ENCODE results near the gene ATP6AP1.
"Not testable (repeated sequence)": the region's sequence is repeated elsewhere in the genome, so short reads cannot be mapped to it uniquely, and the experiment has no call there.

The ATP6AP1 gene

DNA sequence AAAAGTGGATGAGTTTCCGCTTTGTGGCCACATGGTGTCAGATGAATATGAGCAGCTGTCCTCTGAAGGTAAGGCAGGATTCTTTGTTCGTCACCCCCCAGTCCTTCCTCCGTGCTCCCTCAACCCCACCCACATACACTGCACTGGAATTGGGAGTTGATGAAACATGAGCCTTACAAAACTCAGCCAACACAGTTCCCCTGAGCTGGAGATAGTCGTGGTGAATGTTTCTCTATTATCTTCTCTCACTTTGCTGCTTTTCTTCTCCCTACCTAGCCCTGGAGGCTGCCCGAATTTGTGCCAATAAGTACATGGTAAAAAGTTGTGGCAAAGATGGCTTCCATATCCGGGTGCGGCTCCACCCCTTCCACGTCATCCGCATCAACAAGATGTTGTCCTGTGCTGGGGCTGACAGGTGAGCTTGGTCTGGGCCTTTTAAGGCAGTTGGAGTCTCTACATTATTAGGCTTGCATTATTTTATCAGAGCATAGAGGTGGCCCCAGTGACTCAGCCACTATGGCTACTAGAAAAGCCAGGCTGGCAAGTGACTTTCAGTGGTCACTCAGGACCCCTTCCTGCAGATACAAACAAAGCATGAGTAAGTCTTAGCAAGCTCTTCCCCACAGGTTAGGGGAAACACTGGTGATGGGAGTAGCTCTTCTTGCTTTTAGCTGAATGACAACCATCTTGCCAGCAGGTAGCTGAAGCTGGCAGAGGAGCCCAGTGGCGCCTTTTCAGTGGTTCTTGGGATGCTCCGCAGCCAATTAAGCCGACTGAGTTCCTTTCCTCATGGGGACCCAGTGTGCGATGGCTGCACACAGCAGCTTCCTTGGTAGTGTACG, 28.7 kb upstream of the ATP6AP1 start:
- no peak for DNase-seq

DNA sequence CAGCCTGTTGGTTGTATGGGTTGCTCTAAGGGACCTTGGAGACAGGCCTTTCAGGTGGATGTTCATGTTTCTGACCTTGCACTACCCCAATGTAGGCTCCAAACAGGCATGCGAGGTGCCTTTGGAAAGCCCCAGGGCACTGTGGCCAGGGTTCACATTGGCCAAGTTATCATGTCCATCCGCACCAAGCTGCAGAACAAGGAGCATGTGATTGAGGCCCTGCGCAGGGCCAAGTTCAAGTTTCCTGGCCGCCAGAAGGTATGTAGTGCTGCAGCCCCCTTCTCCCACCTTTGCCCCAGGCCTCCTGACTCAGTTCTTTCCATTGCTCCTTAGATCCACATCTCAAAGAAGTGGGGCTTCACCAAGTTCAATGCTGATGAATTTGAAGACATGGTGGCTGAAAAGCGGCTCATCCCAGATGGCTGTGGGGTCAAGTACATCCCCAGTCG, 28.1 kb upstream of the ATP6AP1 start:
- not testable (repeated sequence) for DNase-seq

DNA sequence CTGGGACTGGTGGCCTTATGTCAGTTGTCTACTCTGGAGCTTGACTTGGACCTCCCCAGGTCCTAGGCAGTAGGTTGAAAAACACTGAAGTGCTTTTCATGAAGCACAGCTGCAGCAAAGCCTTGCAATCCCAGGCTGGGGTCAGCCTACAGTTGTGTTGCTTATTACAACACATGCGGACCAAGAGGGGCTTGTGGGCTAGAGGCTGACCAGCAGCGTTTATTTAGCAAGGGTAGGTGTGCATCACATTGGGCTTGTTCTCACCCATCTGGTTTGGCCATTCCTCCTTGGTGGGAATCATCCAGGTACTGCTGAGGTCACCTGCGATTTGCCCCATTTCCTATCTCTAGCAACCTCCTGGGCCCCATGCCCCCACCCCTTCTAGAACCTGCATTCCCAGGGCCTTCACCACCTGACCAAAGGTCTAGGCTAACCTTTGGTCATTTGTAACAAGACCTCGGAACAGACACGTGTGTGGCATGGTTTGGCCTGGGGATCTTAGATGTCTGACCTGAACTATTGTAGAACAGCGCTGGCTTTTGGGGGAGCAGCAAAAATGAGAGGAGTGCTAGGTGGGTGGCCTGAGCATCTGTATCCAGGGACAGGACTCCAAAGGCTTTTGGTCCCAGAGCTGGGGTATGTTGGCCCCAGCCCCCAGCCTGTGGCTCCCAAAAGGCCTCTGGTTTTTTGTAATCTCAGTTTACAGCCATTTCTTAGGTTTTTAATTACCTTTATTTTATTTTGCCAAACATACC, 27.3 kb upstream of the ATP6AP1 start:
- no peak for DNase-seq

GRCh38 chrX:154401918-154402621, 26.4 kb upstream of the ATP6AP1 start:
- DNase-seq, result no peak

DNA sequence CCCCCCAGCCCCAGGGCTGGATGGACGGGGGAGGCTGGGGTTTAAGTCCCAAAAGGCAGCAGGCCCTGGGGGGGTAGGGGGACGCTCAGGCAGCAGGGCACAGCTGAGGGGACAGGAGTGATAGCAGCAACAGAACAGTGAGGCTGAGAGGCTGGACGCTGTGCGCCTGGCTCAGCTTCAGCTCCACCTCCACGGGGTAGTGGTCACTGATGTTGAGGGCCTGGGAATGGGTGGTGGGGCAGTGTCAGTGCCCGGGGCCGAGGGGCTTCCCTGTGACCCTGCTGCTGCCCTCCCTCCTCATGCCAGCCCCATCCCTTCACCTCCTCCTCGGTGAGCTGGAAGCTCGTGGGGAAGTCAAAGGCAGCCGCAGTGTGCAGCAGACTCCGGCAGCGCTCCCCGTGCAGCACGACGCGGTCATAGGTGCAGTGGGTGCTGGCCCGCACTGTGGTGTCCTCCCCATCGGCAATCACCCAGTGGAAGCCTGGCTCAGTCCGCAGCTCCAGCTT, 25.8 kb upstream of the ATP6AP1 start:
- DNase-seq, result no peak

DNA sequence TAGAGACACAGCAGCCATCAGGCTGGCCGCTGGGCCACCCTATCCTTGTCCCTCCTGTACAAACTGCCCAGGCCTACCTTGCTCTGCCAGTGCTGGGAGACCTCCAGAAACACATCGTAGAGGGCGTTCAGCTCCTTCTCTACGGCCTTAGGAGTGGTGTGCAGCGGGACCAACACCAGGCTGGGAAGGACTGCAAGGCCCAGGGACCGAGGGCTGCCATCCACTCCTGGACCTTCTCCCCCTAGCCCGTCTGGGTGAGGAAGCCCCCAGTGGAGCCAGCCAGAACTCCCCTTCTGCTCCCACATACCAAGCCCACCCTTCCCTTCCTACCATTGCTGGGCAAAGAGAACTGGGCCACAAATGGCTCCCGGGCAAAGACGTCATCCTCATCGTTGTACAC, 25.3 kb upstream of the ATP6AP1 start:
- DNase-seq, result no peak

DNA sequence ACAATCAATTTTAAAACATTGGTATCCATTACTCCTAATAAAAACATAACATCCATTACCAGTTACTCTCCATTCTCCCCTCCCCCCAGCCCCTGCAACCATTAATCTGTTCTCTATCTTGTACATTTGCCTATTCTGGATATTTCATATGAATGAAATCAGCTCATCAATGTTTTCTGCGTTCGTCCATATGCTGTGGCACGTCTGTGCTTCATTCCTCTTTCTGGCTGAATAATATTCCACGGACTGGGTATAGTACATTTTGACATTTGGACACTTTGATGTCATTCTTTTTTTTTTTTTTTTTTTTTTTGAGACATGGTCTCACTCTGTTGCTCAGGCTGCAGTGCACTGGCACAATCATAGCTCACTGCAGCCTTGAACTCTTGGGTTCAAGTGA, 24.6 kb upstream of the ATP6AP1 start:
- DNase-seq, result no peak

GRCh38 chrX:154404625-154405192, 23.8 kb upstream of the ATP6AP1 start:
- no peak for DNase-seq

DNA sequence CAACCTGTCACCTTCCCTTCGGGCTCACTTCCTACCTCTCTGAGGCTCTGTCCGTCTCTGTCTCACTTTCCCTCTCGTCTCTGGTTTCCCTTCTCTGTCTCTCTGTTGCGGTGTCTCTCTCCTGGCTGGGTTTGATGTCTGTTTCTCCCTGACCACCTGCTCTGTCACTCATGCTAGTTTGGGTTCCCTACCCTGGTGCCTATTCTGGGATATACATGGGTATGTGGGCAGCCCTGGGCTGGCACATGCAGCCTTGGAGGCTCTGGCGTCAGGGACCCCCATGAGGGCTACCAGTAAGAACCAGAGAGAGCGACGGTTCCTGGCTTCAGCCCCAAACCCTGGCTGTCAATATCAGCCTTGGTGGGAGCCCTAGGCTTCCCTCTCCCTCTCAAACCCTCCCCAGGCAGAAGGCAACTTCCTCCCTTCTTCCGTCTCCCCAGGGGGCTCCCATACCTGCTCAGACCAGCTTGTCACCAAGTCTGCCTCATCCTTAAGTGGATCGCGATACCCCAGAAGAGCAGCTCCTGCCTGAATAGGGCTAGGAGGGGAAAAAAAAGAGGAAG, 19.7 kb upstream of the ATP6AP1 start:
- no peak for DNase-seq

DNA sequence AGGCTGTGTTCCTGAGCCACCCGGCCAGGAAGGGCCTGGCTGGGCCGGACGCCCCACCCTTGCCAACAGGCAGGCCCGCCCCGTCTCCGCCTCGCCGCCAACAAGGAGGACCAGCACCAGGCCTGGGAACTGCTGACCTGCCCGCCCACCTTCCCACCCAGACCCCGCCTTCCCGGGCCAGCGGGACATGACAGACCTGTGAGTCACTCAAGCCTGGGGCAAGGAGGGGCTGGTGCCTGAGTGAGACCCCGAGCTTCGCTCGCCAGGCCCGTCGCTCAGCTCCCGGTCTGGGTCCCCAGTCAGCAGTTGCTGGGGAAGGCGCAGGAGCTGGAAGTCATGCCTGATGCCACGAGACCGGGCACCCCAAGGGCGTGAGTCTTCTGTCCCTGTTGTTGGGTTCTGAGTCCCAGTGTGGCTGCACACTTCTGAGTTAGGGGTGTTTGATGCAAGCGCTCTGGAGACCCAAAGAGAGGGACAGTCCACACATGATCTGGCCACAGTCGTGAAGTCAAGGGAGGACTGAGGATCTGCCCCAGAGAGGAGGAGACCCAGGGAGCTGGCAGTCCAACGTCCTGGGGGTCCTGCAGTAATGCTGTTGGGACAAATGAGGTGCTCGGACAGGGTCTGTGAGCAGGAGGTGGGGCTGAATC, 19.1 kb upstream of the ATP6AP1 start, which contains the start of gene DNASE1L1:
Gene DNASE1L1, minus strand, starts transcription at position 33 of the 650 bp plus-strand sequence. CDS start 3,686 bp downstream, outside the sequence.
- no peak for DNase-seq

DNA sequence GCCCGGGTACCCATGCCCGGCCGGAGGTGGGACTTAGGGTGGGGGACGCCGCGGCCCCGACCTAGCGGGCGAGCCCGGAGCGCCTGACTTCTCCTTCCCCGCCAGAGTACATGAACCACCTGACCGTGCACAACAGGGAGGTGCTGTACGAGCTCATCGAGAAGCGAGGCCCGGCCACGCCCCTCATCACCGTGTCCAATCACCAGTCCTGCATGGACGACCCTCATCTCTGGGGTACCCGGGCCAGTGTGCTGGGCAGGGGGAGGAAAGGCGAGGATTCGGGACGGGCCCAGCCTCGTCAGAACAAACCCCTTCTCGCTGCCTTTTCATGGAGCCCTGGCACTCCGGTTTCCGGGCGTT, 16.5 kb upstream of the ATP6AP1 start:
- peak; percentile 23 for DNase-seq

DNA sequence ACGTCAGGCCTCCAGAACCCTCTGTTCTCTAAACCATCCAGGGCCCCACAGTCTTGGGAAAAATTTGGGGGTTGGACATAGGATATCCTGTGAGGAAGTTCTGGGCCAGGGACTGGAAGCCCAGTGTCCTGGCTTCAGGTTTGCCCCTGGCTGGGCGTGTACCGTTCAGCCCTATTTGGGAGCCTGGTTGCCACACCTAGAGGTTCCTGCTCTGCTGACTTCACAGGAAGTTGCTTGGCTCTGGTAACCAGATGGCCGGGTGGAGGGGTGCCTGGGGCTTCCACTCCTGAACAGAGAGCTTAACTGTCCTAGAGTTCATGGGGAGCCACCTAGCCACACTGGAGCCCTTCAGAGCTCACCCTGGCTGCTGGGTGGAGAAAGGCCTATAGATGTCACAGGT, 16.0 kb upstream of the ATP6AP1 start:
- DNase-seq, result no peak

DNA sequence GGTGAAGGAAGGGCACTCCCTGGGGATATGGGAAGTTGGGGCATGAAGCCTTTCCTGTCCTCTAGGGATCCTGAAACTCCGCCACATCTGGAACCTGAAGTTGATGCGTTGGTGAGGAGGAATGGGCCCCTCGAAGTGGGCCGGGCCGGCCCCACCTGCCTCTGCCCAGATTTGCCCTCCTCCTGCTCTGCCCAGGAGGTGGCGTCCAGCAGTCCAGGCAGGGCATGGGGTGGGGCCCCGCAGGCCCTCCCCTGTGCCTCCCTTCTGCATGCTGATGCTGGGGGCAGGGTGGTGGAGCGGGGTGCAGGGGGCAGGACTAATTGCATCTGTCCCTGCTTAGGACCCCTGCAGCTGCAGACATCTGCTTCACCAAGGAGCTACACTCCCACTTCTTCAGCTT, 15.3 kb upstream of the ATP6AP1 start:
- DNase-seq, result no peak

GRCh38 chrX:154417157-154417556, 11.3 kb upstream of the ATP6AP1 start:
- DNase-seq, result no peak

DNA sequence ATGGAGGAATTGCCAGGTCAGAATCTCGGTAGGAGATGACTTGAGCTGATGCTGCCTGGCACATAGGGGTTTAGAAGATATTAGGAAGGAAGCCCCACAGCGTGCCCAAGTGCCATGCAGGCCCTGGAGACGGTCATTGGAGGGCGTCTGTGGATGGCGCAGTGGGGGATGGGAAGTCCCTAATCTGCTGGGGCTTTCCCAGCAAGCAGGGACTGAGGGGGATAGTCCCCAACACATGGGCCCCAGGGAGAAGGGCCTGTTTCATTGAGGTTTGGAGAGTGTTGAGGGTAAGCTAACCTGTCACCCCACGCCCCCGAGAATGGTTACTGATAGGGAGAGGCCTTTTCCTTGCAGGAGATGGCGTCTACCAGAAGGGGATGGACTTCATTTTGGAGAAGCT, 9.3 kb upstream of the ATP6AP1 start:
- DNase-seq, result no peak

DNA sequence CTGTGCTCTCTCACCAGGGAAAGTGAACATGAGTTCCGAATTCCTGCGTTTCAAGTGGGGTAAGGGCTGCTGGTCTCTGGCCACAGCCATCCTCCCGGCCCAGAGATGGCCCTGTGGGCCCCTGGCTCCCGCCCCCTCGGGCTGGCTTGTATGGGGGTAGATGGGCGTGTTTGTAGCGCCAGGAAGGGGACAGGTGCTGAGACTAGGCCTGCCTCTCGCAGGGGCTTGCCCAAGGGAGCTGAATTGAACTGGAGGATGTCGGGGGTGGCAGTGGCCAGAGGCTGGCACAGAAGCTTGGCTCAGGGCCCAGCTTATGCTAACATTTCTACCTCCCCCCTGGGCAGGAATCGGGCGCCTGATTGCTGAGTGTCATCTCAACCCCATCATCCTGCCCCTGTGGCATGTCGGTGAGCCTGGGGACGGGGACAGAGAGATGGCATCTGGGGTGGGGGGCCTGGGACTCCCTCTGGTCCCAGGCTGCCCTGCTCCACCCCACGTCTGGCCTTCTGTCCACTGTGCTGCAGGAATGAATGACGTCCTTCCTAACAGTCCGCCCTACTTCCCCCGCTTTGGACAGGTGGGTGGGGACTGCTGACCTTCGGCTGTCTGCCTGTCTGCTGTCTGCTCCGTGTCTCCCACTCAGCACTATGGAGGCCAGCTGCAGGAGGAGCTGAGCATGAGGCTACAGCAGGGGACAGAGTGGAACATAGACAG, 8.6 kb upstream of the ATP6AP1 start:
- no peak for DNase-seq

GRCh38 chrX:154420402-154420756, 8.1 kb upstream of the ATP6AP1 start:
- DNase-seq, result no peak

- DNase-seq, result no peak
These were observed 1.3 kb upstream of the ATP6AP1 start for GRCh38 chrX:154426916-154427770.

DNA sequence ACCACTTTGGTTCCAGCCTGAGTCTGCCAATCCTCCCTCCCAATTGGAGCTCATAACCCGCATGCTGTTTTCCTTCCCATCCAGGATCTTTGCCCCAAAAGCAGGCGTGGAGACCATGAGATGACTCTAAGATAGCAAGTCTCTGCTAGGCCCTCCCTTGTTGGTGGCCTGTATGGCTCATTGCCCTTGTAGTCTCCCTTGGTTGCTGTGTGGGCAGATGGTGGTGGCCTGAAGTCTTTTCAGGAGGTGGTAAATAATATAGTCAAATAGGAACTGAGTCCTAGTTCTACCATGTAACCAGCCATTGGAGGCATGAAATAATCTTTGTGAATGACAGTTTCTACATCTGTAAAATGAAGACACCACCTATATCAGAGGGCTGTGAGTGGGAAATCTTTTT, 1.2 kb downstream of the ATP6AP1 start:
- DNase-seq, result no peak

GRCh38 chrX:154430479-154430878, 2.0 kb downstream of the ATP6AP1 start:
- no peak for DNase-seq

DNA sequence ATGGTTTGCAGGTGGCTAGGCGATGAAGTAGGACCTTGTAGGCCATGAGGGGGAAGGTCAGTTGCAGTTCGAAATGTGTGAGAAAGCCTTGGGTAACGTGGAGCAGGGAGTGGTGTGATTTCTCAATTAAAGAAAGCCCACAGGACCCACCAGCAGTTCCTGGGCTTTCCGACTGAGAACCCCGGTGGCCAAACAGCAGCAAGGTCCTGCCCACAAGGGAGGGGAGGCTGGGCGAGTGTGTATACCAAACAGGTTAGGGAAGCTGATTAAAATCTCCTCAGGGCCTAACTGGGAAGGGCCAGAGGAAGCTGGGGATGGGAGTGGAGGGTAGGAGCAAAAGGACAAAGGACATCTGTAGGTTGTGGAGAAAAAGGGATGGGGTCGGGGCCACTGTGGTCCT, 2.4 kb downstream of the ATP6AP1 start:
- no peak for DNase-seq

Data from NCI-H187 treated with DMSO at 0.1 percent for 48 hours (cell line).